ENCODE measurements around the gene ODAD4.

GRCh38 chr17:41937970-41938954, 7.8 kb downstream of the ODAD4 start:
- TF ChIP-seq CTCF (IDR thresholded peaks at IDR 0.05) (no peak), POLR2A (IDR thresholded peaks at IDR 0.05) (no peak)
